ENCODE results near the gene SH2D2A. TPM values are rescaled to one million over a fixed set of nuclear protein-coding genes. Genes with fewer than 3 reads are reported as not detected.

SH2D2A gene
- total RNA-seq, 1 donor from 2014 or later: 0.41 TPM

DNA sequence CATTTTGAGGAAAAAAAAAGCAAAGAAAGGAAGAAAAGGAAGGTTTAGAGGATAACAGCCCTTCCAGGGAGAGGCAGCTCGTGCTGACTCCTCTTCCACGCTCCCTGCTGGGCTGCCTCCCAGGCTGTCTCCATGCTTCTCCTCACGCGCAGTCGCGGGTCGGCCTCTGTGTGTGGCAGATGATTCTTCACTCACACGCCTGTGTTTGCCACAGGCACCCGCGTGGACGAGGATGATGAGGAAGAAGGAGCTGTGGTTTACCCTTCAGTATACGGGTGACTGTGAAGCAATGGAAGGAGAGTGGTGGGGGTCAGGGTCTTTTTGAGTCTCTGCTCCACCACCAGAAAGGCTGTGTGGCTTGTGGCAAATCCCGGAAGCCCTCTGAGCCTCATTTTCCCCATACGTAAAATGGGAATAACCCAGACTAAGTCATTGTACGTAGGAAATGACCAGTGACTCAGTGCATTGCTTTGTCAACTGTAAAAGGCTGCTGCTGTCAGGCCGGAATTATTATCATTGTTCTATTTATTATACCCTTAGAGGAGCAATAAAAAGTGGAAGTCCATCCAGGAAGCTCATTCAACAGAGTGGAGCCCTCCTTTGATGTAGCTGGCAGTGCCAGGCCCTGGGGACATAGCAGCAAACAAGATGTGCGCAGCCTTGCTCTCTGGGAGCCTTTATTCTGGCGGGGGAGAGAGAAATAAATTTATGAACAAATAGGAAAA is 11.9 kb upstream of the SH2D2A start:
- FAIRE-seq: no peak
- DNase-seq (ENCODE audit: low spot score in 2 of 2): no peak

DNA sequence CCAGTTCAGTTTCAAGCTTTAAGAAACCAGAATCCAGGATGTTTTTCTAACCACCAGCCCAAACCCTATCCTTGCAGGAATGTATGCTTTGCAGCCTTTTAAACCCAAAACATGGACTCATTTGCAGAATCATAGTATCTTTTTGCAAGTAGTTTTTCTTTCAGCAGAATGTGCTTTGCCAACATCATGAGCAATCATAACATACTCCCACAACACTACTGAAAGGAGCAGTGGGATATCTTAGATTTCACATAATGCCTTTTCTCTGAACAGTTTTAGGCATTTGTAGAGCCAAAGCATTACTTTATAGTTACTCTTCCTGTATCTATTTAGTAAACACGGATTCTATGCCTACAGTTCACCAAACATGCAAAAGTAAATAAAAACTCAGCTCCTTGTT is 10.0 kb upstream of the SH2D2A start:
- DNase-seq (ENCODE audit: low spot score in 2 of 2) (no peak), FAIRE-seq (no peak)

DNA sequence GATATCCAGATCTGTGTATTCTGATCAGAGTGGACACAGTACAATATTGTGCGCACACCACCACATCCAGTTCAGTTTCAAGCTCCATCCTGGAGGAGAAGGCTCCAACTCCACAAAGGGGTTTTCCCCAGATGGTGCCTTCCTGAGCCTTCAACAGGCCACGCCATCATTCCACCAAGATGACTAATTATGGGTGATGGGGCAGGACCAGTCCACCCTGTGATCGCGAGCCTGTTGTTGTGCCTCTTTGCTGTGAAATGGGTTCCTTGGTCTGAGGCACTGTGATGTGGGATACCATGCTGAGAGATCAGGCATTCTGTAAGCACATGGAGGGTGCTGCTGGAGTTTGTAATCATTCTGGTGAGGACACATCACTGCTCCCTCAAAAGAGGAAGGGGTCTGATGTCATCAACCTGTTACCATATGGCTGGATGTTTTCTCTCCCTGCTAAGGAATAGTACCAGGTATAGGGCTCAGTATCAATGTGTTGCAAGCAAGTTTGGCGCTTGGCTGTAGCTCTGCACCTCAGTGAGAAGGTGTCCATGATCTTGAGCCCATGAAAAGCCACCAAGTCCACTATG is 6.7 kb upstream of the SH2D2A start:
- FAIRE-seq: no peak
- no peak for DNase-seq (ENCODE audit: low spot score in 2 of 2)

- DNase-seq (ENCODE audit: low spot score in 2 of 2) (no peak), FAIRE-seq (no peak)
Measured at GRCh38 chr1:156822680-156823079, 6.0 kb upstream of the SH2D2A start.

GRCh38 chr1:156821801-156822200 is 5.2 kb upstream of the SH2D2A start:
- FAIRE-seq (no peak), DNase-seq (ENCODE audit: low spot score in 2 of 2) (no peak)

- no peak for FAIRE-seq
- no peak for DNase-seq (ENCODE audit: low spot score in 2 of 2)
Measured at GRCh38 chr1:156815961-156816422, 656 bp downstream of the SH2D2A start.

- DNase-seq (ENCODE audit: low spot score in 2 of 2): no peak
- FAIRE-seq: no peak
Measured at GRCh38 chr1:156815307-156815826, 1.3 kb downstream of the SH2D2A start.

DNA sequence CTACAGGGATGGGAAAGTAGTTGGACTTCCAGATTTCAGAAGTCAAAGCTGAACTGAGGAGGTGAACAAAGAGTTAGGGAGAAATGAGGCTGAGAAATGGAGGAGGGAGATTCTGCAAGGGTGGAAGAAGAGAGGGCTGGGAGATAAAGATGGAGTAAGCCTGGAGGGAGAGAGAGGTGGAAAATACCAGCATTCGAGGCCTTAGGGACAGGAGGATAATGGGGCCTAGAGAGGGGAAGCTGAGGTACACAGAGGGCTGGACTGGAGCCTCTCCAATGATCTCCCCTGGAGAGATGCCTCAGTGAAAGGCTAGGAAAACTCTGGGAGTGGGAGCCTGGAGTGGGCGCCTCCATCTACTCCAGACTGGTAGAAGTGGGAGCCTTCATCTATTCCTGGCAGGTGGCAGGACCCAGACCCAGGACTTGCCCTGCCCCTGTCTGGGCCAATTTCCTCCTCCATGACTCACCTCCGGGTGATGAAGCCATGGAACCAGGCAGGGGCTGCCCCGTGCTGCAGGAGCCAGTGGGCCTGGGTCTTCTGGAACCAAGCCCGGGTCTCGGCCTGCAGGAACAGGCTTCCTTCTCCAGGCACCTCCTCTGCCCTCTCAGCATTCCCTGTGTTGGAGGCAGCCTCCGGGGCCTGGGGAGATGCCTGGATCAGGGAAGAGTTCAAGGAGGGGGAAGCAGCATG is 1.9 kb downstream of the SH2D2A start:
- no peak for FAIRE-seq
- no peak for DNase-seq (ENCODE audit: low spot score in 2 of 2)

GRCh38 chr1:156813750-156814570 is 2.7 kb downstream of the SH2D2A start:
- no peak for FAIRE-seq
- peak; percentile 64 to 88 for DNase-seq (ENCODE audit: low spot score in 2 of 2)

DNA sequence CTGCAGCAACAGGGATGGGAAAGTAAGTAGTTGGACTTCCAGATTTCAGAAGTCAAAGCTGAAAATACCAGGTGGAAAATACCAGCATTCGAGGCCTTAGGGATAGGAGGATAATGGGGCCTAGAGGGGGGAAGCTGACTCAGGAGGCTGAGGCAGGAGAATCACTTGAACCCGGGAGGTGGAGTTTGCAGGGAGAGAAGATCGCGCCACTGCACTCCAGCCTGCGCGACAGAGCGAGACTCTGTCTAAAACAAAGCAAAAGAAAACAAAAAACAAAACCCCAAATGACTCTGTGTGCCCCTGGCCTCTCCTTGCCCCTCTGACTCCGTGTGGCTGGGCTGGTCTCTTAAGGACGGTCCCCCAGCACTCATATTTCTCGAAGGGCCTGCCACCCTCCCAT is 3.4 kb downstream of the SH2D2A start:
- FAIRE-seq (no peak), DNase-seq (ENCODE audit: low spot score in 2 of 2) (no peak)

DNA sequence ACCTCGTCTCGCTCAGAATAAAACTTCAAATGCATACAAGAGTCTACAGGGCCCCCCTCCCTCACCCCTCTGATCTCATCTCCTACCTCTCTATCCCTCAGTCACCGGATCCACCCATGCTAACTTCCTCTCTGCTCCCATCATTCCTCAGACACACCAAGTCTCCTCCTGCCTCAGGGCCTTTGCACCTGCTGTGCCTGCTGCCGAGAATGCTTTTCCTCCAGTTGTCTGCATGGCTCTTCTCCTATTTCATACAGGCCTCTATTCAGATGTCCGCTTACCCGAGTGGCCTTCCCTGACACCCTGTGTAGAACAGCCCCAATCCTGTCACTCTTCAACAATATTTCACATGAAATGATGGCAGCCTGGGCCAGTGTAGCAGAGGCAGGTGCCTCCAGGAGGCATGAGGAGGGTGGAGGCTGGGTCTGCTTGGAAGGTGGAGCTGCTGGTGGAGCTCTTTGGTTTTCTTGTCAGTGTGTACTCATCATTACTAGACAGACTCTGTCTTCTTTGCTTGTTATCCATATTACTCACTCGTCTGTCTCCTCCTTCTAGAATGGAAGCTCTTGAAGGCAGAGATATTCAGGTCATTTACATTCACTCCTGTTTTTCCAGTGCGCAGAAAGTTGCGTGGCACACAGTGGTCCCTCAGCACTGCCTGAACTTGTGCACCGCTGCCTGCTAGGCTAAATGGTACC is 4.2 kb downstream of the SH2D2A start:
- FAIRE-seq: no peak

GRCh38 chr1:156811168-156811567 is 5.5 kb downstream of the SH2D2A start:
- DNase-seq (ENCODE audit: low spot score in 2 of 2) (no peak), FAIRE-seq (no peak)

More for the DNA sequence above, 4.2 kb downstream of the SH2D2A start:
- no peak for DNase-seq (ENCODE audit: low spot score in 2 of 2)

- DNase-seq (ENCODE audit: low spot score in 2 of 2) (no peak), FAIRE-seq (no peak)
Measured at GRCh38 chr1:156809711-156810366, 6.8 kb downstream of the SH2D2A start.

DNA sequence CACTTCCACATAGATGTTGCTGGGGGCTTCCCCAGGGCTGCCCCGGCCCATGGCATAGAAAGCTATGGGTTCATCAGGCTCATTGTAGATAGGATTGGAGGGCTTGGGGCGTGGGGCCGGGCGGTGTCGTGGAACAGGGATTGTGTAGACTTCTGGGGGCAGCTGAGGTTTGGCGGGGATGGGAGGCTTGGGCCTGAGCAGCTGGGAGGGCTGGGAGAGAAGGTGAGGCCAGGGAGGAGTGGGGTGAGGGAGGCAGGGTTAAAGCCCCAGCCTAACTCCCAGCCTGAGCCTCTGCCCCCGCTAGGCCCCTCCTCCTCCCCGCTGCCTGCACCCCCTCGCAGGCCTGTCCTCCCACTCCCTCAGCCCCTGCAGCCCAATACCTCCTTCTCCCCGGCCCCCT is 7.4 kb downstream of the SH2D2A start:
- DNase-seq (ENCODE audit: low spot score in 2 of 2): no peak
- no peak for FAIRE-seq

DNA sequence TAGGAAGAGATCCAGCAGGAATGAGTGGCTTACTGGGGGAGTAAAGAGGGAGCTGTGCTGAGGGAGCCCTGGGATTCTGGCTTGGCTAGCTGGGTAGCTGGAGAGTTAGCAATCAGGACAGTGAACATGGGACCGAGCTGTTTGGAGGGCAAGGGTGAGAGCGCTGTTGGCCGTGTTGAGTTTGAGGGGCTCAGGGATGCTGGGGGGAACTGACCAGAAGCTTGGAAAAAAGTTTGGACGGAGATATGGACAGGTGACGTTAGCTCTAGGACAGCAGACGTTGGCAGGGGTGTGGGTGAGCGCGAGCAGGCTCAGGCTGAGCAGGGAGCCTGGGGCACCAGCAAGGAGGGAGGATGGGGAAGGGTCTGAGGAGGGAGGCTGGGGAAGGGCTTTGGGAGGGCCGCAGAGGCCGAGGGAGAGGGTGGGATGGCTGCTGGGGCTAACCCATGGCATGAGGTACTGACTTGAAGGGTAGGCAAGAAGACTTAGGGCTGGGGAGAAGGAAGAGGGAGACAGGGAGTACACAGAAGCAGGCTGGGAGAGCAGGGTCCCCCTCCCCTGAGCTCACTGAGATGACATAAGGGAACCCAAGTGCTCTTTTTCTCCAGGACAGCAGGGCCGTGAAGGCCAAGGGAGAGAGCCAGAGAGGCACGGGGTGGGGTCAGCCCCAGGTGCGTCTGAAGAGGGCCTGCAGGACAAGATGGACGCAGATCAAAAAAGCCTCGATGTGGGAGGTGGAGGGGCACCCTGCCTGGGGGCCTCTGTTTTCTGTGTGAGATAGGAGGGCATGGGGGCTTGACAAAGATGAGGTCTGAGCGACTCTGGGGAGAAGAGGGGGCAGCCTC is 8.2 kb downstream of the SH2D2A start:
- FAIRE-seq: no peak
- no peak for DNase-seq (ENCODE audit: low spot score in 2 of 2)

GRCh38 chr1:156807627-156808026 is 9.0 kb downstream of the SH2D2A start:
- DNase-seq (ENCODE audit: low spot score in 2 of 2): no peak
- no peak for FAIRE-seq

- FAIRE-seq (no peak), DNase-seq (ENCODE audit: low spot score in 2 of 2) (no peak)
Measured at GRCh38 chr1:156806512-156807440, 9.9 kb downstream of the SH2D2A start.
